GM10266 (cell line): ENCODE results near the gene SLC25A21.
"Not testable (repeated sequence)": the region's sequence is repeated elsewhere in the genome, so short reads cannot be mapped to it uniquely, and the experiment has no call there.

Experiments used
- DNase-seq: peaks from one replicate; pipeline ENCODE4 v3.0.0; 2012; ENCODE audit errors: extremely low spot score
- CTCF ChIP-seq: IDR thresholded peaks from 2 replicates; pipeline ENCODE4 v1.5.1; 2012; ENCODE audit warnings: mild to moderate bottlenecking, low read depth; ENCODE audit not compliant: control insufficient read depth, insufficient read depth; ENCODE audit errors: missing control alignments

The SLC25A21 gene

GRCh38 chr14:37181441-37181840 lies 9.0 kb upstream of the SLC25A21 start:
- no peak for TF ChIP-seq CTCF
- DNase-seq = no peak

- DNase-seq = not testable (repeated sequence)
Measured at GRCh38 chr14:37180886-37181285, 8.5 kb upstream of the SLC25A21 start.

- no peak for DNase-seq
- no peak for TF ChIP-seq CTCF
Measured at GRCh38 chr14:37179896-37180502, 7.6 kb upstream of the SLC25A21 start.

GRCh38 chr14:37172936-37173614 lies 669 bp upstream of the SLC25A21 start:
- DNase-seq = no peak
- no peak for TF ChIP-seq CTCF

GRCh38 chr14:37171678-37172023 lies 755 bp downstream of the SLC25A21 start:
- DNase-seq = no peak
- no peak for TF ChIP-seq CTCF

GRCh38 chr14:37170993-37171392 lies 1.4 kb downstream of the SLC25A21 start:
- DNase-seq = no peak
- no peak for TF ChIP-seq CTCF

GRCh38 chr14:37170237-37170636 lies 2.2 kb downstream of the SLC25A21 start:
- no peak for TF ChIP-seq CTCF
- DNase-seq = no peak
